H9 (cell line): ENCODE results near the gene TST. TPM values are rescaled to one million over a fixed set of nuclear protein-coding genes. Genes with fewer than 3 reads are reported as not detected.

Source experiments
- DNase-seq: peaks from one replicate; pipeline ENCODE4 v3.0.0-alpha.2; 2017
- H2AFZ ChIP-seq: one replicate; pipeline ENCODE4 v1.6.1; 2013; ENCODE audit warnings: mild to moderate bottlenecking, low read length, control low read depth, moderate library complexity
- H2AK5ac ChIP-seq: 2 replicates; pipeline ENCODE4 v1.6.1; 2013; ENCODE audit warnings: low read length, control low read depth, mixed read lengths; ENCODE audit not compliant: insufficient read length
- H2BK120ac ChIP-seq: one replicate; pipeline ENCODE4 v1.6.1; 2013; ENCODE audit warnings: low read depth, mild to moderate bottlenecking, low read length, control low read depth, inconsistent platforms; ENCODE audit not compliant: poor library complexity, severe bottlenecking
- H2BK12ac ChIP-seq: 2 replicates; pipeline ENCODE4 v1.6.1; 2013; ENCODE audit warnings: low read length, control low read depth, mixed read lengths, low read depth; ENCODE audit not compliant: insufficient read length
- H2BK15ac ChIP-seq: 2 replicates; pipeline ENCODE4 v1.6.1; 2013; ENCODE audit warnings: low read depth, low read length, control low read depth
- H2BK20ac ChIP-seq: one replicate; pipeline ENCODE4 v1.6.1; 2013; ENCODE audit warnings: low read depth, mild to moderate bottlenecking, low read length, control low read depth, inconsistent platforms; ENCODE audit not compliant: poor library complexity, severe bottlenecking
- H2BK5ac ChIP-seq: 2 replicates; pipeline ENCODE4 v1.6.1; 2013; ENCODE audit warnings: low read length, control low read depth, mixed read lengths; ENCODE audit not compliant: insufficient read length
- H3K14ac ChIP-seq: 2 replicates; pipeline ENCODE4 v1.6.1; 2013; ENCODE audit warnings: low read length, control low read depth; ENCODE audit not compliant: insufficient read depth
- H3K18ac ChIP-seq: 2 replicates; pipeline ENCODE4 v1.6.1; 2013; ENCODE audit warnings: low read depth, mild to moderate bottlenecking, mixed read lengths, low read length, control low read depth; ENCODE audit not compliant: insufficient read length
- H3K23ac ChIP-seq: 2 replicates; pipeline ENCODE4 v1.6.1; 2013; ENCODE audit warnings: low read length, control low read depth, mixed read lengths, low read depth; ENCODE audit not compliant: insufficient read length
- H3K23me2 ChIP-seq: 2 replicates; pipeline ENCODE4 v1.6.1; 2013; ENCODE audit warnings: low read depth, mild to moderate bottlenecking, mixed read lengths, low read length, control low read depth; ENCODE audit not compliant: insufficient read length, poor library complexity, severe bottlenecking
- H3K27ac ChIP-seq: 2 replicates; pipeline ENCODE4 v1.5.1; 2013; ENCODE audit warnings: low read length, control low read depth, mixed read lengths, low read depth; ENCODE audit not compliant: insufficient read length
- H3K27me3 ChIP-seq: 2 replicates; pipeline ENCODE4 v1.6.1; 2013; ENCODE audit warnings: low read length, control low read depth, inconsistent platforms; ENCODE audit not compliant: insufficient read depth
- H3K4ac ChIP-seq: 2 replicates; pipeline ENCODE4 v1.6.1; 2013; ENCODE audit warnings: low read depth, mild to moderate bottlenecking, control low read depth, inconsistent platforms, low read length, moderate library complexity
- H3K4me1 ChIP-seq: 2 replicates; pipeline ENCODE4 v1.6.1; 2013; ENCODE audit warnings: low read length, control low read depth, inconsistent platforms; ENCODE audit not compliant: insufficient read depth
- H3K4me2 ChIP-seq: 2 replicates; pipeline ENCODE4 v1.6.1; 2013; ENCODE audit warnings: low read length, control low read depth, mixed read lengths; ENCODE audit not compliant: insufficient read length, insufficient read depth
- H3K56ac ChIP-seq: 2 replicates; pipeline ENCODE4 v1.6.1; 2013; ENCODE audit warnings: low read depth, mild to moderate bottlenecking, mixed read lengths, low read length, control low read depth; ENCODE audit not compliant: insufficient read length
- H3K79me1 ChIP-seq: 2 replicates; pipeline ENCODE4 v1.6.1; 2013; ENCODE audit warnings: low read depth, mild to moderate bottlenecking, moderate library complexity, low read length, control low read depth, inconsistent platforms; ENCODE audit not compliant: insufficient read depth, poor library complexity, severe bottlenecking
- H3K79me2 ChIP-seq: 2 replicates; pipeline ENCODE4 v1.6.1; 2013; ENCODE audit warnings: low read length, control low read depth, inconsistent platforms; ENCODE audit not compliant: insufficient read depth
- H3K9ac ChIP-seq: 2 replicates; pipeline ENCODE4 v1.6.1; 2013; ENCODE audit warnings: low read length, control low read depth, mixed read lengths; ENCODE audit not compliant: insufficient read length; ENCODE audit errors: extremely low read depth
- H3K9me3 ChIP-seq: one replicate; pipeline ENCODE4 v1.6.1; 2013; ENCODE audit warnings: low read depth, low read length, inconsistent platforms; ENCODE audit not compliant: control insufficient read depth
- H3T11ph ChIP-seq: one replicate; pipeline ENCODE4 v1.6.1; 2013; ENCODE audit warnings: mild to moderate bottlenecking, low read length, control low read depth, inconsistent platforms
- H4K20me1 ChIP-seq: one replicate; pipeline ENCODE4 v1.6.1; 2013; ENCODE audit not compliant: control insufficient read depth, insufficient read length, insufficient read depth
- H4K5ac ChIP-seq: 2 replicates; pipeline ENCODE4 v1.6.1; 2013; ENCODE audit warnings: low read depth, mild to moderate bottlenecking, mixed read lengths, low read length, control low read depth; ENCODE audit not compliant: insufficient read length
- H4K8ac ChIP-seq: replicated peaks from 2 replicates; pipeline ENCODE4 v1.6.1; 2013; ENCODE audit warnings: low read length, control low read depth, mixed read lengths, low read depth; ENCODE audit not compliant: insufficient read length
- H4K91ac ChIP-seq: 2 replicates; pipeline ENCODE4 v1.6.1; 2013; ENCODE audit warnings: low read depth, mild to moderate bottlenecking, moderate library complexity, mixed read lengths, low read length, control low read depth; ENCODE audit not compliant: insufficient read length
- H3K27ac Mint-ChIP-seq, 3 experiments: 2 replicates in 2 of 3; 3 replicates in 1 of 3; pipeline ENCODE4 v1.8.0; 2020 to 2021; ENCODE audit warnings: mixed read lengths in 3 of 3, mild to moderate bottlenecking in 1 of 3, moderate library complexity in 1 of 3
- H3K27me3 Mint-ChIP-seq: 2 replicates; pipeline ENCODE4 v1.8.0; 2021; ENCODE audit warnings: low read depth, mild to moderate bottlenecking, moderate library complexity, mixed read lengths
- H3K36me3 Mint-ChIP-seq, 3 experiments: 2 replicates in 2 of 3; 3 replicates in 1 of 3; pipeline ENCODE4 v1.8.0; 2020 to 2021; ENCODE audit warnings: low read depth in 3 of 3, mixed read lengths in 3 of 3; ENCODE audit not compliant: insufficient read depth in 1 of 3
- H3K4me1 Mint-ChIP-seq, 2 experiments: 2 replicates each; pipeline ENCODE4 v1.8.0; 2020; ENCODE audit warnings: mixed read lengths in 2 of 2
- H3K4me3 Mint-ChIP-seq, 2 experiments: 2 replicates in 1 of 2; 3 replicates in 1 of 2; pipeline ENCODE4 v1.8.0; 2020 to 2021; ENCODE audit warnings: mild to moderate bottlenecking in 2 of 2, mixed read lengths in 2 of 2, moderate library complexity in 1 of 2
- H3K9me3 Mint-ChIP-seq, 2 experiments: 2 replicates in 1 of 2; 3 replicates in 1 of 2; pipeline ENCODE4 v1.8.0; 2020; ENCODE audit warnings: mild to moderate bottlenecking in 2 of 2, mixed read lengths in 2 of 2, moderate library complexity in 1 of 2
- CTCF ChIP-seq: fragments of 200-600 bp; sonication (generic); conservative IDR thresholded peaks from 3 replicates; pipeline ENCODE4 v1.8.0; 2021; ENCODE audit warnings: antibody characterized with exemption, mild to moderate bottlenecking
- WGBS: extraction: QIAGEN DNeasy Blood & Tissue Kit; methylation state at CpG from one replicate; pipeline ENCODE4 v1.1.7; 2013; ENCODE audit warnings: missing lambda C conversion rate, low lambda C conversion rate, mixed read lengths; ENCODE audit not compliant: insufficient read length; ENCODE audit errors: extremely low coverage; 5-methylcytosine and 5-hydroxymethylcytosine counted together
- total RNA-seq: library from RNA; stranded (reverse); gene quantifications from 2 replicates; pipeline ENCODE4 v1.2.1, GENCODE V29; 2021

Gene TST
- total RNA-seq, 1 experiment from 2014 or later = 31.9 TPM

GRCh38 chr22:36976606-36977005 is 42.6 kb downstream of the TST start:
- Histone ChIP-seq H4K91ac (no peak overlapping the region), H3K79me1 (no peaks in the 10 kb centered on the region), H3K18ac (no peak overlapping the region), H2BK120ac (no peak overlapping the region), H3K4ac (no peak overlapping the region), H3K9ac (no peak overlapping the region), H3T11ph (no peak overlapping the region), H2BK20ac (no peak overlapping the region), H3K27me3 (no peaks in the 10 kb centered on the region), H3K4me1 (no peaks in the 10 kb centered on the region), H4K20me1 (no peaks in the 10 kb centered on the region), H2AFZ (no peak overlapping the region), H4K8ac (no peak overlapping the region), H2AK5ac (no peak overlapping the region), H3K9me3 (no peaks in the 10 kb centered on the region), H3K56ac (no peak overlapping the region), H2BK12ac (no peak overlapping the region), H3K4me2 (no peak overlapping the region), H2BK15ac (no peak overlapping the region), H3K23ac (no peak overlapping the region), H3K23me2 (peaks cover 3% of the 10 kb centered on the region), H2BK5ac (no peak overlapping the region), H3K14ac (no peak overlapping the region), H4K5ac (no peak overlapping the region), H3K27ac (no peak overlapping the region), H3K79me2 (no peaks in the 10 kb centered on the region)
- Mint-ChIP-seq H3K9me3 (peaks cover 0 to 2% of the 10 kb centered on the region in 2 experiments; a peak in 1 of 5 replicates), H3K27me3 (peaks cover 35% of the 10 kb centered on the region), H3K27ac (no peak overlapping the region), H3K4me1 (peaks cover 5 to 13% of the 10 kb centered on the region in 2 experiments; a peak in 3 of 4 replicates), H3K36me3 (no peaks in the 10 kb centered on the region), H3K4me3 (no peak overlapping the region)
- no peak for TF ChIP-seq CTCF
- DNase-seq = no peak
- WGBS = no CpG with 5 or more reads among the region's 4 CpGs
